Activated CD8-positive, alpha-beta T cell treated with anti-CD3 and anti-CD28 coated beads for 36 hours (primary cell): ENCODE measurements around the gene ZC3H8. TPM values are rescaled to one million over a fixed set of nuclear protein-coding genes. Genes with fewer than 3 reads are reported as not detected.

Experiments used
- ATAC-seq: fragments of 200-7000 bp; cut with Tn5 transposase; one replicate; pipeline ENCODE4 v1.10.0; 2021; ENCODE audit warnings: mild to moderate bottlenecking, moderate library complexity
- CTCF ChIA-PET: fragments of 350-600 bp; sonication (Branson Sonifier 250); formaldehyde crosslinking; loops from one replicate; lab custom pipeline; 2021; ENCODE audit warnings: antibody characterized with exemption; lab: Charles Lee
- POLR2A ChIA-PET: fragments of 350-600 bp; sonication (Branson Sonifier 250); formaldehyde crosslinking; loops from one replicate; lab custom pipeline; 2021; ENCODE audit warnings: antibody characterized with exemption; lab: Charles Lee
- DNase-seq: peaks from one replicate; pipeline ENCODE4 v3.0.0-alpha.2; 2020
- H3K27ac Mint-ChIP-seq: one replicate; pipeline ENCODE4 v1.8.0; 2021; ENCODE audit warnings: mild to moderate bottlenecking, mixed read lengths
- H3K27me3 Mint-ChIP-seq: one replicate; pipeline ENCODE4 v1.8.0; 2021; ENCODE audit warnings: mixed read lengths
- H3K36me3 Mint-ChIP-seq: one replicate; pipeline ENCODE4 v1.8.0; 2021; ENCODE audit warnings: low read depth, mixed read lengths
- H3K4me1 Mint-ChIP-seq: one replicate; pipeline ENCODE4 v1.8.0; 2021; ENCODE audit warnings: low read depth, mixed read lengths
- H3K4me3 Mint-ChIP-seq: one replicate; pipeline ENCODE4 v1.8.0; 2021; ENCODE audit warnings: mild to moderate bottlenecking, moderate library complexity, mixed read lengths
- H3K9me3 Mint-ChIP-seq: one replicate; pipeline ENCODE4 v1.8.0; 2021; ENCODE audit warnings: mixed read lengths
- intact Hi-C: fragments of 100-400 bp; cut with micrococcal nuclease; formaldehyde crosslinking; loops from one replicate; pipeline ENCODE4 v1.10.0; 2022
- total RNA-seq, 2 experiments: library from RNA; stranded (reverse); gene quantifications; one replicate each; pipeline ENCODE4 v1.2.3, GENCODE V29; 2021
- TF ChIP-seq, protein P1 (sequence below): fragments of 200-600 bp; IDR thresholded peaks from one replicate; pipeline ENCODE4 v1.8.0; 2022; ENCODE audit warnings: antibody characterized with exemption, mild to moderate bottlenecking

The ZC3H8 gene
- total RNA-seq, 2 experiments from 2014 or later = 16.7 to 22.1 TPM

DNA sequence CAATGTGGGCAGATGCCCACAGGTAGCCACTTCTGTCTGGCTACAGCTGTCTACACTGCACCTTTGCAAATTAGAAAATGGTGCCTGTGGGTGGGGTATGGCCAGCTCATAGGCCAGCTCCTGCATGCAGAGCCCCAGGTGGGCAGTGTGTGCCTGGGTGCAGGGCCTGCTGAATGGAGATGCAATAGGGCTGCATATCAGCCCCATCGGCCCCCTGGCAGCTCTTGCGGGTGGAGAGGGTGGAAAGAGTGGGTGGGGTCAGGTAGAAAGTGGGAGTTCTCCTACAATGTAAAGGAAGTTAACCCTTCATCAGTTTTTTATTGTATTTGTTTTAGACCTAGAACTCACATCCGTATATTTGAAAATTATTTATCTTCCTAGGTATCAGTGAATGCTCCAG lies 79.5 kb downstream of the ZC3H8 start:
- no peak overlapping the region for H3K27ac Mint-ChIP-seq
- peaks cover 2% of the 10 kb centered on the region for H3K27me3 Mint-ChIP-seq
- no peaks in the 10 kb centered on the region for H3K9me3 Mint-ChIP-seq
- H3K36me3 Mint-ChIP-seq = no peaks in the 10 kb centered on the region
- H3K4me3 Mint-ChIP-seq = no peak overlapping the region
- intact Hi-C loops = no loop called here
- H3K4me1 Mint-ChIP-seq = peaks cover 3% of the 10 kb centered on the region
- DNase-seq (no peak), ATAC-seq (no peak)
- TF ChIP-seq, protein P1, sequence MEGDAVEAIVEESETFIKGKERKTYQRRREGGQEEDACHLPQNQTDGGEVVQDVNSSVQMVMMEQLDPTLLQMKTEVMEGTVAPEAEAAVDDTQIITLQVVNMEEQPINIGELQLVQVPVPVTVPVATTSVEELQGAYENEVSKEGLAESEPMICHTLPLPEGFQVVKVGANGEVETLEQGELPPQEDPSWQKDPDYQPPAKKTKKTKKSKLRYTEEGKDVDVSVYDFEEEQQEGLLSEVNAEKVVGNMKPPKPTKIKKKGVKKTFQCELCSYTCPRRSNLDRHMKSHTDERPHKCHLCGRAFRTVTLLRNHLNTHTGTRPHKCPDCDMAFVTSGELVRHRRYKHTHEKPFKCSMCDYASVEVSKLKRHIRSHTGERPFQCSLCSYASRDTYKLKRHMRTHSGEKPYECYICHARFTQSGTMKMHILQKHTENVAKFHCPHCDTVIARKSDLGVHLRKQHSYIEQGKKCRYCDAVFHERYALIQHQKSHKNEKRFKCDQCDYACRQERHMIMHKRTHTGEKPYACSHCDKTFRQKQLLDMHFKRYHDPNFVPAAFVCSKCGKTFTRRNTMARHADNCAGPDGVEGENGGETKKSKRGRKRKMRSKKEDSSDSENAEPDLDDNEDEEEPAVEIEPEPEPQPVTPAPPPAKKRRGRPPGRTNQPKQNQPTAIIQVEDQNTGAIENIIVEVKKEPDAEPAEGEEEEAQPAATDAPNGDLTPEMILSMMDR = no peak
- POLR2A ChIA-PET = interaction anchor here (0.6 kb wide), 1 partner anchor 30 kb away, joined by 3 read pairs; no protein-coding TSS in a partner anchor
- CTCF ChIA-PET = no interaction called here

DNA sequence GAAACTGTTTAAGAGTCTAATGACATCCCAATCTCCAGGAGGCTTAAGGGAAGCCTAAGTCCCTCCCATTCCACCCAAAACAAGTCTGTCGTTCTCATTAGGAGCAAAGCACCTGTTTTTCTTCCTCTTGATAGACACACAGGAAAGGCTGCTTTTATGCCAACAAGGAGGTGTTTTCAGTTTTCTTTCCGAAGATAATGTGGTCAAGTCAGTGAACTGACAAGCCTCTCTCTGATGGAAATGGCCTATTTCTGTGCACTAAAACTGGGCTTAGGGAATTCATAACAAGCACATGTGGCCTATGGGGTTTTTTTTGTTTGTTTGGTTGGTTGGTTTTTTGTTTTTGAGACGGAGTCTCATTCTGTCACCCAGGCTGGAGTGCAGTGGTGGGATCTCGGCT lies 80.5 kb downstream of the ZC3H8 start:
- Mint-ChIP-seq H3K9me3 (no peaks in the 10 kb centered on the region), H3K4me1 (peaks cover 3% of the 10 kb centered on the region), H3K4me3 (no peak overlapping the region), H3K36me3 (no peaks in the 10 kb centered on the region), H3K27me3 (no peaks in the 10 kb centered on the region), H3K27ac (no peak overlapping the region)
- POLR2A ChIA-PET = interaction anchor here (1.1 kb wide), 1 partner anchor 22 kb away, joined by 3 read pairs; no protein-coding TSS in a partner anchor
- TF ChIP-seq, protein P1 = no peak
- DNase-seq = no peak
- intact Hi-C loops = no loop called here
- ATAC-seq = no peak
- CTCF ChIA-PET = no interaction called here

DNA sequence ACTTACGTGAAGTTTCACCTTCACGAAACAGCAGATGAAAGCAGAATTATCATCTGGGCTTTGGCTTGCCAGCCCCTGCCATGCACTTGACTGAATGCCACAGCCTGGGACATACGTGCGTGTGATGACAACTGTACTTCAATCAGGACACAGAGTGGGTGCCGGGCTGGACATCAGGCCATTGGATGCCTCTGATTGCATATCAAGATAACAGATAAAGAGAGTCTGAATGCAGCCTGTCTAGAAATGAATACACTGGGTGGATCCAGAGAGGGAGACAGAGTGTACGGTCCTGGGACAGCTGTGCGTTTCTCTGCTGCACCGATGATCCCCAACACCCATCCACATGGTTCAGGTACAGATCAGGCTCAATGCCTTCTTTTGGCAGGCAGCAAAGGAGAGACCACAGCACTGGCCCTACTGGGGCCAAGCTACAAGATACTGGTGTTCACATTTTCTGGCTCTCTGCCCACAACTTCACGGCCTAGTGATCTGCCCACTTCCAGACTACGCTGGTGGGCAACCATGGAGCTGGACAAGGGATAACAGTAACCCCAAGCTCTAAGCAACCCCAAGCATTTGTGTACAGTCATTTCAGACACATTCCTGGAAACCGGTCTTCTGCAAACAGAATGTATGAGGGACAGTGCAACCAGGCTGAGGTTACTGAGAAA lies 81.1 kb downstream of the ZC3H8 start:
- ChIA-PET POLR2A (interaction anchor here (1.1 kb wide), 2 partner anchors 11 to 21 kb away, joined by 3 to 4 read pairs; no protein-coding TSS in a partner anchor), CTCF (no interaction called here)
- Mint-ChIP-seq H3K4me1 (peaks cover 4% of the 10 kb centered on the region), H3K36me3 (no peaks in the 10 kb centered on the region), H3K27ac (no peak overlapping the region), H3K4me3 (no peak overlapping the region), H3K9me3 (no peaks in the 10 kb centered on the region), H3K27me3 (no peaks in the 10 kb centered on the region)
- ATAC-seq = no peak
- intact Hi-C loops = no loop called here
- TF ChIP-seq, protein P1 = no peak
- DNase-seq = no peak

DNA sequence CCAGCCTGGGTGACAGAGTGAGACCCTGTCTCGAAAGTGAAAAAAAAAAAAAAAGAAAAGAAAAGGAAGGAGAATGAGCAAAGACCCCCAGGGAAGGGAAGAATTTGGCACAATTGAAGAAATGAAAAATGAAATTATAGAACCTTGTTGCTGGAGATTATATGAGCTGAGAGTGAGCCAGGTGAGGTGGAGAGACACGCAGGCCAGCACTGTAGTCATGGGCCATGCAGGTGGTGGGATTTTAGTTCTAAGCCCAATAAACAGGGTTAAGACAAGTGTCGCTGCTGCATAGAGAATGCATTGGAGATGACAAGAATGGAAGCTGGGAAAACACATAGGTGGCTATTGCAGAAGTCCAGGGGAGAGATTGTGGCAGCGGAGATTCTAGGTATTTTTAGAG lies 84.3 kb downstream of the ZC3H8 start:
- Mint-ChIP-seq H3K27ac (no peak overlapping the region), H3K4me1 (peaks cover 12% of the 10 kb centered on the region)

More for the DNA sequence above, 84.3 kb downstream of the ZC3H8 start:
- intact Hi-C loops = no loop called here
- Mint-ChIP-seq H3K36me3 (no peaks in the 10 kb centered on the region), H3K9me3 (no peaks in the 10 kb centered on the region), H3K27me3 (no peaks in the 10 kb centered on the region), H3K4me3 (no peak overlapping the region)
- ATAC-seq (no peak), DNase-seq (no peak)
- TF ChIP-seq, protein P1 = no peak
- CTCF ChIA-PET = no interaction called here
- POLR2A ChIA-PET = no interaction called here
